Measurements from ENCODE around the gene ZNF438. TPM values are rescaled to one million over a fixed set of nuclear protein-coding genes. Genes with fewer than 3 reads are reported as not detected.

Gene ZNF438
- total RNA-seq, 1 donor = 4.7 TPM

GRCh38 chr10:30848396-30849032 is 183.2 kb downstream of the ZNF438 start:
- no peak for TF ChIP-seq CTCF (IDR thresholded peaks at IDR 0.05; ENCODE audit: insufficient read depth, low read depth, low read length)
- no peak for DNase-seq (ENCODE audit: low read depth)
- no peak overlapping the region for H3K4me3 ChIP-seq (ENCODE audit: low read depth, low read length)

GRCh38 chr10:30847642-30848041 is 184.0 kb downstream of the ZNF438 start:
- no peak overlapping the region for H3K4me3 ChIP-seq (ENCODE audit: low read depth, low read length)
- no peak for TF ChIP-seq CTCF (IDR thresholded peaks at IDR 0.05; ENCODE audit: insufficient read depth, low read depth, low read length)
- DNase-seq (ENCODE audit: low read depth) = no peak

- no peak for TF ChIP-seq CTCF (IDR thresholded peaks at IDR 0.05; ENCODE audit: insufficient read depth, low read depth, low read length)
- no peak for DNase-seq (ENCODE audit: low read depth)
- no peak overlapping the region for H3K4me3 ChIP-seq (ENCODE audit: low read depth, low read length)
Measured at GRCh38 chr10:30847199-30847598, 184.5 kb downstream of the ZNF438 start.

- H3K4me3 ChIP-seq (ENCODE audit: low read depth, low read length) = no peak overlapping the region
- TF ChIP-seq CTCF (IDR thresholded peaks at IDR 0.05; ENCODE audit: insufficient read depth, low read depth, low read length) = no peak
- DNase-seq (ENCODE audit: low read depth) = no peak
Measured at GRCh38 chr10:30846710-30847109, 185.0 kb downstream of the ZNF438 start.

GRCh38 chr10:30842894-30843293 is 188.8 kb downstream of the ZNF438 start:
- no peak for DNase-seq (ENCODE audit: low read depth)
- TF ChIP-seq CTCF (IDR thresholded peaks at IDR 0.05; ENCODE audit: insufficient read depth, low read depth, low read length) = no peak
- no peak overlapping the region for H3K4me3 ChIP-seq (ENCODE audit: low read depth, low read length)

- no peak overlapping the region for H3K4me3 ChIP-seq (ENCODE audit: low read depth, low read length)
- no peak for TF ChIP-seq CTCF (IDR thresholded peaks at IDR 0.05; ENCODE audit: insufficient read depth, low read depth, low read length)
- no peak for DNase-seq (ENCODE audit: low read depth)
Measured at GRCh38 chr10:30842185-30842584, 189.5 kb downstream of the ZNF438 start.
